Measurements from ENCODE around the gene GIPC2.
"Not testable (repeated sequence)": the region's sequence is repeated elsewhere in the genome, so short reads cannot be mapped to it uniquely, and the experiment has no call there.

The GIPC2 gene

GRCh38 chr1:78070758-78071157 is 25.0 kb downstream of the GIPC2 start:
- DNase-seq, result no peak

GRCh38 chr1:78071696-78072095 is 25.9 kb downstream of the GIPC2 start:
- no peak for DNase-seq

GRCh38 chr1:78072216-78072615 is 26.4 kb downstream of the GIPC2 start:
- no peak for DNase-seq

GRCh38 chr1:78073441-78073840 is 27.7 kb downstream of the GIPC2 start:
- DNase-seq, result no peak

- no peak for DNase-seq
Measured at GRCh38 chr1:78075621-78076020, 29.9 kb downstream of the GIPC2 start.

- DNase-seq, result no peak
Measured at GRCh38 chr1:78078358-78078757, 32.6 kb downstream of the GIPC2 start.

- no peak for DNase-seq
Measured at GRCh38 chr1:78079580-78079979, 33.8 kb downstream of the GIPC2 start.

GRCh38 chr1:78080767-78081166 is 35.0 kb downstream of the GIPC2 start:
- no peak for DNase-seq

GRCh38 chr1:78081980-78082860 is 36.5 kb downstream of the GIPC2 start:
- DNase-seq, result no peak

- DNase-seq, result not testable (repeated sequence)
Measured at GRCh38 chr1:78084639-78085038, 38.9 kb downstream of the GIPC2 start.

GRCh38 chr1:78086697-78087096 is 40.9 kb downstream of the GIPC2 start:
- DNase-seq, result no peak

- DNase-seq, result no peak
Measured at GRCh38 chr1:78088015-78088414, 42.2 kb downstream of the GIPC2 start.

GRCh38 chr1:78088486-78088885 is 42.7 kb downstream of the GIPC2 start:
- no peak for DNase-seq

- no peak for DNase-seq
Measured at GRCh38 chr1:78089010-78089409, 43.2 kb downstream of the GIPC2 start.

- DNase-seq, result no peak
Measured at GRCh38 chr1:78090472-78091133, 44.8 kb downstream of the GIPC2 start.

- DNase-seq, result no peak
Measured at GRCh38 chr1:78091215-78091813, 45.5 kb downstream of the GIPC2 start.

- DNase-seq, result no peak
Measured at GRCh38 chr1:78091886-78092285, 46.1 kb downstream of the GIPC2 start.

- no peak for DNase-seq
Measured at GRCh38 chr1:78092643-78093042, 46.9 kb downstream of the GIPC2 start.

- no peak for DNase-seq
Measured at GRCh38 chr1:78093560-78093959, 47.8 kb downstream of the GIPC2 start.

GRCh38 chr1:78094639-78095038 is 48.9 kb downstream of the GIPC2 start:
- no peak for DNase-seq

- DNase-seq, result no peak
Measured at GRCh38 chr1:78095593-78095992, 49.8 kb downstream of the GIPC2 start.

GRCh38 chr1:78096017-78096416 is 50.3 kb downstream of the GIPC2 start:
- no peak for DNase-seq

GRCh38 chr1:78096976-78097375 is 51.2 kb downstream of the GIPC2 start:
- no peak for DNase-seq

- no peak for DNase-seq
Measured at GRCh38 chr1:78101051-78101450, 55.3 kb downstream of the GIPC2 start.

Data from activated CD4-positive, alpha-beta T cell treated with anti-CD3 and anti-CD28 coated beads for 48 hours (primary cell).